ENCODE data around the gene CPT1A. TPM values are rescaled to one million over a fixed set of nuclear protein-coding genes. Genes with fewer than 3 reads are reported as not detected.

Gene CPT1A
- total RNA-seq, 1 experiment from 2014 or later: 13.1 TPM

DNA sequence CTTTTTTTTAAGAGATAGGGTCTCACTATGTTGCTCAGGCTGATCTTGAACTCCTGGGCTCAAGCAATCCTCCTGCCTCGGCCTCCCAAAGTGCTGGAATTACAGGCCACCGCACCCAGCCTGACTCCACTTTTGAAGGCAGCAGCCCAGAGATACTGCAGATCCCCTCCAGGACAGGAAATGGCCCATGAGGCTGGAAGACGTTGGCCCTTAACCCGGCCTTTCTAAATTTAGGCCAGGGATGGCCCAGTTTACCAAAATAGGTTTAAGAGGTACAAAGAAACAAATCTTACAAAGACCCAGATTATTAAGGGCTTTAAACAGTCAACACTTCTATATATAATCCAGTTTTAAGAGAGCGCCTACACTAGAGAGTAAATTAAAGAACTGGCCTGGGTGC lies 32.2 kb downstream of the CPT1A start:
- no peak overlapping the region for H3K4me3 ChIP-seq (ENCODE audit: low read length)
- no peaks in the 10 kb centered on the region for H3K27me3 ChIP-seq (ENCODE audit: low read length)
- H3K9ac ChIP-seq (ENCODE audit: low read length): no peak overlapping the region
- no peaks in the 10 kb centered on the region for H3K79me2 ChIP-seq (ENCODE audit: low read length)
- no peak overlapping the region for H3K27ac ChIP-seq (ENCODE audit: low read length)
- no peak overlapping the region for H3K4me2 ChIP-seq (ENCODE audit: low read depth, low read length, poor library complexity, severe bottlenecking)
- H3K4me1 ChIP-seq (ENCODE audit: low read length): peaks cover 18% of the 10 kb centered on the region
- no peak for DNase-seq
- no peaks in the 10 kb centered on the region for H4K20me1 ChIP-seq (ENCODE audit: insufficient read depth, low read depth, low read length)
- no peaks in the 10 kb centered on the region for H3K9me3 ChIP-seq (ENCODE audit: low read length)
- no peaks in the 10 kb centered on the region for H3K36me3 ChIP-seq (ENCODE audit: insufficient read depth, low read length)
- H3K9me2 ChIP-seq (replicated peaks; ENCODE audit: insufficient read depth, low read length): no peaks in the 10 kb centered on the region
- H2AFZ ChIP-seq (ENCODE audit: low read length): no peak overlapping the region

DNA sequence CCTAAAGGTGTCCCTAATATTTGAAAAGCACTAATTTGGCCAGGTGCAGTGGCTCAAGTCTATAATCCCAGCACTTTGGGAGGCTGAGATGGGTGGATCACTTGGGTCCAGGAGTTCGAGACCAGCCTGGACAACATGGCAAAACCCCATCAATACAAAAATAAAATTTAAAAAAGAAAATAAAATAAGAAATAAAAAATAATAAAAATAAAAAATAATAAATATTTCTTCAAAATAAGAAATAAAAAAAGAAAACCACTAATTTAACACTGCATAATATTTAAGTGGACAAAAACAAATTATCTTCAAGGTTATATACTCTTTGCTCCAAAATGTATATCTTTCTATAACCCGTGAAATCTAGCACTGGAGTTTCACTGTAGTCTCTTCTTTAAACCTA lies 32.9 kb downstream of the CPT1A start:
- H3K4me1 ChIP-seq (ENCODE audit: low read length): peaks cover 11% of the 10 kb centered on the region
- no peak overlapping the region for H2AFZ ChIP-seq (ENCODE audit: low read length)
- H3K36me3 ChIP-seq (ENCODE audit: insufficient read depth, low read length): no peaks in the 10 kb centered on the region
- H3K4me3 ChIP-seq (ENCODE audit: low read length): no peak overlapping the region
- H3K9me2 ChIP-seq (replicated peaks; ENCODE audit: insufficient read depth, low read length): no peaks in the 10 kb centered on the region
- no peaks in the 10 kb centered on the region for H3K9me3 ChIP-seq (ENCODE audit: low read length)
- no peaks in the 10 kb centered on the region for H3K27me3 ChIP-seq (ENCODE audit: low read length)
- no peak overlapping the region for H3K9ac ChIP-seq (ENCODE audit: low read length)
- no peak for DNase-seq
- H3K79me2 ChIP-seq (ENCODE audit: low read length): no peaks in the 10 kb centered on the region
- no peaks in the 10 kb centered on the region for H4K20me1 ChIP-seq (ENCODE audit: insufficient read depth, low read depth, low read length)
- no peak overlapping the region for H3K4me2 ChIP-seq (ENCODE audit: low read depth, low read length, poor library complexity, severe bottlenecking)
- H3K27ac ChIP-seq (ENCODE audit: low read length): no peak overlapping the region

DNA sequence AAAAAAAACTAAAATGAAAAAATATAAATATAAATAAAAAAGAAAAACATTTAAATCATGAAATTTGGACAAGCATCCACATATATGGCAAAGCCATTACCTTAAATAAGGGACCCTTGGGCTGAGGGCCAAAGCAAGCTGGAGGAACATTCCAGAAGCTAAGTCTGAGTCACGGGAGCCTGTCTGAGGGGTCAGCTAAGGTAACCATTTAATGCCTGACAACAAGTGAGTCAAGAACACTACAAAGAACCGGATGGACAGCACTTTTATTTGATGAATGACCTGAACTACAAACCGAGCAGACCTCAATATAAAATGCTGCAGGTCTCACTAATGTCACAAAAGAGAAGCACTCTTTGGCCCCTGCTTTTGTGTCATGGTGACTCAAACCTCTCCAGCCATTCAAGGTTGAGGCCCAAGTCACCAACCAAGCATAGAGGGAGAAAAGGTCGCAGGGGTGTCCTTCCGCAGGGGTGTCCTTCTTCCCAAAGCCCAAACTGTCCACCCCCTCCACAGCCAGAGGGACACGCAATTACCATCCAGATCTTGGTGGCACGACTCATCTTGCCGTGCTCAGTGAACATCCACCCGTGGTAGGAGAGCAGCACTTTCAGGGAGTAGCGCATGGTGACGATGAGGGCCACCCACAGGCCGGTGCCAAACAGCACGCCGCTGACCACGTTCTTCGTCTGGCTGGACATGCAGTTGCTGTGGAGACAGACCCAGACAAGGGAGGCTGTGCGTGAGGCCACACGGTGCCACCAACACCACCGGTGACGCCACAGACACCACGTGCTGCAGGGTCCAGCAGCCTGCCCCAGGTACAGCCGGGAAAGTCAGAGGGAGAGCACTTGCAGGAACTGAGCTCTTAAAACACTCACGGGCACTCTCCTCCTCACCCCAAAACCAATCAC lies 34.5 kb downstream of the CPT1A start:
- Histone ChIP-seq H3K79me2 (ENCODE audit: low read length) (no peaks in the 10 kb centered on the region), H3K4me3 (ENCODE audit: low read length) (no peak overlapping the region)
- no peak for DNase-seq

DNA sequence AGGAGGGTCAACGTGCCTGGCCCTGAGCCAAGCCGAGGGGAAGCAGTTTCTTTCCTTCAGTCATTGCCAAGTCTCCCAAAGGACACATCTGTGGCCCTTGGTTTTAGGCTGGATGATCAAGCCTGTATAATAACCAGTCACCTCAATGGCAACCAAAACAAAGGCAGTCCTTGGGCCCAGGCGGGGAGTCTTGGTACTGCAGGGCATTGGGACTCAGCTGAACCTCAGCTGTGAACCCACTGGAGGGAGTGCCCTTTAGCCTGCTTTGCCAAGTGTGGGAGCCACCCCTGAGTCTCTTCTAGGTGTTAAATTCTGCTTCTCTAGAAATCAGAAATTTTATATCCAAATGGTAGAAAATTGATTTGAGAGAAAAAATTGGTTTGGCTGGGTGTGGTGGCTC lies 36.9 kb downstream of the CPT1A start:
- Histone ChIP-seq H3K27me3 (ENCODE audit: low read length) (no peaks in the 10 kb centered on the region), H3K4me1 (ENCODE audit: low read length) (no peaks in the 10 kb centered on the region), H2AFZ (ENCODE audit: low read length) (no peak overlapping the region), H3K9ac (ENCODE audit: low read length) (no peak overlapping the region), H3K9me2 (replicated peaks; ENCODE audit: insufficient read depth, low read length) (no peaks in the 10 kb centered on the region), H3K79me2 (ENCODE audit: low read length) (no peaks in the 10 kb centered on the region), H3K9me3 (ENCODE audit: low read length) (no peaks in the 10 kb centered on the region), H3K4me2 (ENCODE audit: low read depth, low read length, poor library complexity, severe bottlenecking) (no peak overlapping the region), H3K4me3 (ENCODE audit: low read length) (no peak overlapping the region), H4K20me1 (ENCODE audit: insufficient read depth, low read depth, low read length) (no peaks in the 10 kb centered on the region), H3K27ac (ENCODE audit: low read length) (no peak overlapping the region), H3K36me3 (ENCODE audit: insufficient read depth, low read length) (no peaks in the 10 kb centered on the region)
- DNase-seq: no peak

More for the DNA sequence above, 34.5 kb downstream of the CPT1A start:
- no peak overlapping the region for H3K27ac ChIP-seq (ENCODE audit: low read length)
- no peak overlapping the region for H2AFZ ChIP-seq (ENCODE audit: low read length)
- no peaks in the 10 kb centered on the region for H3K27me3 ChIP-seq (ENCODE audit: low read length)
- no peak overlapping the region for H3K9ac ChIP-seq (ENCODE audit: low read length)
- H3K4me1 ChIP-seq (ENCODE audit: low read length): no peaks in the 10 kb centered on the region
- no peak overlapping the region for H3K4me2 ChIP-seq (ENCODE audit: low read depth, low read length, poor library complexity, severe bottlenecking)
- no peaks in the 10 kb centered on the region for H3K36me3 ChIP-seq (ENCODE audit: insufficient read depth, low read length)
- H3K9me3 ChIP-seq (ENCODE audit: low read length): no peaks in the 10 kb centered on the region
- no peaks in the 10 kb centered on the region for H3K9me2 ChIP-seq (replicated peaks; ENCODE audit: insufficient read depth, low read length)
- H4K20me1 ChIP-seq (ENCODE audit: insufficient read depth, low read depth, low read length): no peaks in the 10 kb centered on the region

DNA sequence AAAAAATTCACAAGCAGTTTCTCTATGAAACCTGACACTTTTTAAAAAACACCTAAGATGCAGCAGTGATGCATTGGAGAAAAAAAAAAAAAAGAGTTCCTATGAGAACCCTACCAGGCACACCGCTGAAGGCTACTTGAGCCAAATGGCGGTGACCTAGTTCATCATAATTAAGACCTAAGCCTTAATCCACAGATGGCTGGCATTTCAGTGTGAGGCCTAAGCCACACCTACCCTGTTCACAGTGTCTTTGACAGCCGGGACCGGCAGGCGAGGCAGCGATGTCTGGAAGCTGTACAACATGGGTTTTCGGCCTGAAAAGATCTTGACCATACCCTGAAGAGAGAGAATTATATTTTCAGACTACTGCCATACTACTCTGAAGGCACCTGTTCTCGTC lies 38.0 kb downstream of the CPT1A start:
- Histone ChIP-seq H3K9ac (ENCODE audit: low read length) (no peak overlapping the region), H3K79me2 (ENCODE audit: low read length) (no peaks in the 10 kb centered on the region), H3K4me1 (ENCODE audit: low read length) (no peaks in the 10 kb centered on the region), H3K9me2 (replicated peaks; ENCODE audit: insufficient read depth, low read length) (no peaks in the 10 kb centered on the region), H3K27ac (ENCODE audit: low read length) (no peak overlapping the region), H4K20me1 (ENCODE audit: insufficient read depth, low read depth, low read length) (no peaks in the 10 kb centered on the region), H2AFZ (ENCODE audit: low read length) (no peak overlapping the region), H3K27me3 (ENCODE audit: low read length) (no peaks in the 10 kb centered on the region), H3K9me3 (ENCODE audit: low read length) (no peaks in the 10 kb centered on the region), H3K36me3 (ENCODE audit: insufficient read depth, low read length) (no peaks in the 10 kb centered on the region), H3K4me3 (ENCODE audit: low read length) (no peak overlapping the region), H3K4me2 (ENCODE audit: low read depth, low read length, poor library complexity, severe bottlenecking) (no peak overlapping the region)
- no peak for DNase-seq

DNA sequence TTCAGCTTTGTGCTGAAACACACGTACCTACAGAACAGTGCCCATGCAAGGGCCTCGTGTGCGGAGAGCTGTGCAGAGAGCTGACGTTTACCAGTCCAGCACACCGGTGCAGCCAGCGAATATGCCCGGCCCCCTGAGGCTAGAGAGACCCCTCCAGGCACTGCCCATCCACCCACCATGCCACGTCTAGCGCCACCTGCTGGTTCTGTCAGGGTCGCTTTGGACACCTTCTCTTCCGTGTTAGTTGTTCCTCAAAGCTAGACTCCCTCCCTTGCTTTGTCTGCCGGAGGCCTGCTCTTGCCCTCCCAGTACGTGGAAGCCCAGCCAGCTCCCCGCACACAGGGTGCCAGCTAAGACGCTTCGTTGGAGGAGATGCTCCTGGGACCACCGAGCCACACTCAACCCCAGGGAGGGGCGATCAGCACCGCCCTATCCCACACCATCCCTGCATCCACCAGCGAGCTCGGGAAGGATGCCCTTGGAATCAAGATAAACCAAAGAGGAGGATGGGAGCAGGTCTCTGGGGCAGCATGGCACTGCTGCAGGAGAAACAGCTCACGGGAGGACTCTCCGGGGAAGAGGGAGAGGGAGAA lies 43.4 kb downstream of the CPT1A start:
- Histone ChIP-seq H4K20me1 (ENCODE audit: insufficient read depth, low read depth, low read length) (no peaks in the 10 kb centered on the region), H3K79me2 (ENCODE audit: low read length) (no peaks in the 10 kb centered on the region), H3K27me3 (ENCODE audit: low read length) (no peaks in the 10 kb centered on the region), H2AFZ (ENCODE audit: low read length) (no peak overlapping the region), H3K9ac (ENCODE audit: low read length) (no peak overlapping the region), H3K4me2 (ENCODE audit: low read depth, low read length, poor library complexity, severe bottlenecking) (no peak overlapping the region), H3K4me1 (ENCODE audit: low read length) (no peaks in the 10 kb centered on the region), H3K9me3 (ENCODE audit: low read length) (no peaks in the 10 kb centered on the region), H3K4me3 (ENCODE audit: low read length) (no peak overlapping the region), H3K9me2 (replicated peaks; ENCODE audit: insufficient read depth, low read length) (no peaks in the 10 kb centered on the region), H3K36me3 (ENCODE audit: insufficient read depth, low read length) (no peaks in the 10 kb centered on the region), H3K27ac (ENCODE audit: low read length) (no peak overlapping the region)
- DNase-seq: peak; percentile 78

DNA sequence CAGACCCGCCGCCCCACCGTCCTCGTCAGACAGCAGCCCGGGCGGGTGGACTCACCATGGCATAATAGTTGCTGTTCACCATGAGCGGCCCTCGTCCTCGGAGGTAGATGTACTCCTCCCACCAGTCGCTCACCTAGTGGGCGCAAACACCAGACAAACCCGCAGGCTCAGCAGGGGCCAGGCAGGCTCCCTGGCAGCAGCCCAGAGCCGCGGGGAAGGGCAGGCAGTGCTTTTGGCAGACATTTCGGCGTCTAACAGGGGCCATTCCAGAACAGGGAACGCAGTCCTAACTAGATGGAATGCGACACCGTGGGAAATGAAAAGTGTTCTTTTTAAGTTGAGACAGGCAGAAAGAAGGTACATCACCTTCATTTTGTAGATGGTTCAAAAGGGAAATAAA lies 44.9 kb downstream of the CPT1A start:
- Histone ChIP-seq H3K79me2 (ENCODE audit: low read length) (no peaks in the 10 kb centered on the region), H3K4me3 (ENCODE audit: low read length) (no peak overlapping the region), H3K4me2 (ENCODE audit: low read depth, low read length, poor library complexity, severe bottlenecking) (no peak overlapping the region), H3K27ac (ENCODE audit: low read length) (no peak overlapping the region), H4K20me1 (ENCODE audit: insufficient read depth, low read depth, low read length) (no peaks in the 10 kb centered on the region), H3K36me3 (ENCODE audit: insufficient read depth, low read length) (no peaks in the 10 kb centered on the region), H3K9me3 (ENCODE audit: low read length) (no peaks in the 10 kb centered on the region), H3K9ac (ENCODE audit: low read length) (no peak overlapping the region), H2AFZ (ENCODE audit: low read length) (no peak overlapping the region), H3K9me2 (replicated peaks; ENCODE audit: insufficient read depth, low read length) (no peaks in the 10 kb centered on the region), H3K4me1 (ENCODE audit: low read length) (no peaks in the 10 kb centered on the region), H3K27me3 (ENCODE audit: low read length) (no peaks in the 10 kb centered on the region)
- no peak for DNase-seq

DNA sequence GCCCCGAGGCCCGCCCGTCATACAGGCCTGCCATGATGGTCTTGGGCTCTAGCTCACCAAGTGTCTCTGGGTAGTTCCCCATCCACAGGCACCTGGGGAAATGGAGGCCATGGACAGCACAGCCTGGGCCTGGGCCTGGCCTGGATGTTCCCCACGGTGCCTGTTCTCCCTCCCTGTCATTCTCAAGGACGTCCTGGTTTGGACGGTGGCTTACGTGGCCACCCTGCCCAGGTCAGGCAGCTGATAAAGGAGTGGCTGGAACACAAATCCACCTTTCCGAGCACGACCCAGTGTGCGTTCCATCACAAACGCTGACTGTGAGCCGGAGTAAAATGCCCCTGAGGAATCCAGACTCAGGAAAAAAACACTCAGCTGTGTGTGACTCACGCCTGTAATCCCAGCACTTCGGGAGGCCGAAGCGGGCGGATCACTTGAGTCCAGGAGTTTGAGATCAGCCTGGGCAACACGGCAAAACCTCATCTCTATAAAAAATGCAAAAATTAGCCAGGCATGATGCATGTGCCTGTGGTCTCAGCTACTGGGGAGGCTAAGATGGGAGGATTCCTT lies 49.2 kb downstream of the CPT1A start:
- no peaks in the 10 kb centered on the region for H4K20me1 ChIP-seq (ENCODE audit: insufficient read depth, low read depth, low read length)
- no peaks in the 10 kb centered on the region for H3K9me3 ChIP-seq (ENCODE audit: low read length)
- H2AFZ ChIP-seq (ENCODE audit: low read length): no peak overlapping the region
- H3K36me3 ChIP-seq (ENCODE audit: insufficient read depth, low read length): no peaks in the 10 kb centered on the region
- no peak overlapping the region for H3K27ac ChIP-seq (ENCODE audit: low read length)
- H3K4me3 ChIP-seq (ENCODE audit: low read length): no peak overlapping the region
- H3K9ac ChIP-seq (ENCODE audit: low read length): no peak overlapping the region
- H3K4me2 ChIP-seq (ENCODE audit: low read depth, low read length, poor library complexity, severe bottlenecking): no peak overlapping the region
- H3K27me3 ChIP-seq (ENCODE audit: low read length): no peaks in the 10 kb centered on the region
- H3K9me2 ChIP-seq (replicated peaks; ENCODE audit: insufficient read depth, low read length): no peaks in the 10 kb centered on the region
- no peak for DNase-seq
- H3K4me1 ChIP-seq (ENCODE audit: low read length): no peaks in the 10 kb centered on the region
- no peaks in the 10 kb centered on the region for H3K79me2 ChIP-seq (ENCODE audit: low read length)

Measured in Karpas-422 (cell line).